ENCODE data around the gene ASF1A.

The ASF1A gene

DNA sequence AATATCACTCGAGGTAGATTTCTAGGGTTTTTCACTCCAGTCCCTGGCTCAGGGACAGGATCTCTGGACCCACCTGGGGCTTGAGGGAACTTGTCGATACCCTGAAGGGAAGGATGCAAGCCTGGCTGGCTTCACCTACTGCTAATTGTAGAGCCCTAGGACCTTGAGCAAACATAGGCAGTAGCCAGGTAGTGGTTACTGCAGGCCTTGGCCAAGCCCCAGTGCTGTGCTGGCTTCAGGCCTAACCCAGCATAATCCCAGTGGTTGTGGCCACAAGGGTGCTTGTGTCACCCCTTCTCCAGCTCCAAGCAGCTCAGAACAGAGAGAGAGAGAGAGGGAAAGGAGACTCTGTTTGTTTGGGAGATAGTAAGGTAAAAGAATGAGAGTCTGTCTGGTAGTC is 46.8 kb downstream of the ASF1A start:
- TF ChIP-seq POLR2A (IDR thresholded peaks at IDR 0.05; ENCODE audit: low read length) (no peak), GATA1 (IDR thresholded peaks at IDR 0.05; ENCODE audit: low read depth, low read length) (no peak)
- no peak for DNase-seq

DNA sequence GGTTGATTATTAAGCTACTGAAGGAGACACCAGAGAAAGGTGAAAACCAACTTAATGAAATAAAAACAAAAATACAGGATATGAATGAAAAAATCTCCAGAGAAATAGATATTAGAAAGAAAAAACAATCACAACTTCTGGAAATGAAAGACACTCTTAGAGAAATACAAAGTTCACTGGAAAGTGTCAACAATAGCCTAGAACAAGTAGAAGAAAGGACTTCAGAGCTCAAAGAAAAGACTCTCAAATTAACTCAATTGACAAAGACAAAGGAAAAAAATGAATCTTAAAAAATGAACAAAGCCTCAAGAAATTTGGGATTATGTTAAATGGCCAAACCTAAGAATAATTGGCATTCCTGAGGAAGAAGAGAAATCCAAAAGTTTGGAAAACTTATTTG is 51.3 kb downstream of the ASF1A start:
- TF ChIP-seq POLR2A (IDR thresholded peaks at IDR 0.05; ENCODE audit: low read length) (no peak), GATA1 (IDR thresholded peaks at IDR 0.05; ENCODE audit: low read depth, low read length) (no peak)
- no peak for DNase-seq

DNA sequence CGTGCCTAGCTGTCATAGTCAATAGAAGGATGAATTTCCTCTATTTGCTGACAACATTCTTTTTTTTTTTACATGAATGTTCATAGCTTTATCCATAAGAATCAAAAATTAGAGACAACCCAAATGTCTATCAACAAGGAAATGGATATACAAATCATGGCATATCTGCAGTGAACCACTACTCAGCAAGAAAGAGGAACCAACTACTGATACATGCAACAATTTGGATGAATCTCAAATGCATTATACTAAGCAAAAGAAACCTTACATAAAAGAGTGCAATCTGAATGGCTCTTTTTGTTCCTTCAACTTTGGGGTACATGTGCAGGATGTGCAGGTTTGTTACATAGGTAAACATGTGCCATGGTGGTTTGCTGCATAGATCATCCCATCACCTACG is 58.7 kb downstream of the ASF1A start:
- DNase-seq: no peak
- no peak for TF ChIP-seq GATA1 (IDR thresholded peaks at IDR 0.05; ENCODE audit: low read depth, low read length)
- TF ChIP-seq POLR2A (IDR thresholded peaks at IDR 0.05; ENCODE audit: low read length): no peak

DNA sequence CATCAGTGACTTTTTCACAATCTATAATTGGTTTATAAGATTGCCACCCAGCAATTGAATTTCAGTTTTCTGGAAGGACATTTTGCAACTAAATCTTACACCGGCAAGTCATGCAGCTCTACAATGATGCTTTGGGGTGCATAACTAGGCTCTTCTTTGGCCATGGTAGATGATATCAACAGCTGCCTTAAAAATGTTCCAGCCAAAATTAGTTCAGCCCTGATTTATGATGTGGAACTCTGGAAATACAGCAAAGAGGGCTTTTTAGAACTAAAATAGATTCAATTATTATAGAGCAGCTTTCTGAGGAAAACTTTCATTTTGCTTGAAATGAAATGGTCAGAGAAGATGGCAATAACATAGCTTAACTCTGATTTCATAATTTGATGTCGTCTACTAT is 59.4 kb downstream of the ASF1A start:
- no peak for DNase-seq
- TF ChIP-seq POLR2A (IDR thresholded peaks at IDR 0.05; ENCODE audit: low read length) (no peak), GATA1 (IDR thresholded peaks at IDR 0.05; ENCODE audit: low read depth, low read length) (no peak)

Data from erythroblast (primary cell).